Measurements from ENCODE around the gene SLC66A3.

- no peak for TF ChIP-seq POLR2AphosphoS5 (IDR thresholded peaks at IDR 0.05)
- TF ChIP-seq CTCF (IDR thresholded peaks at IDR 0.05; ENCODE audit: poor library complexity, severe bottlenecking), result no peak
- TF ChIP-seq, protein P1, sequence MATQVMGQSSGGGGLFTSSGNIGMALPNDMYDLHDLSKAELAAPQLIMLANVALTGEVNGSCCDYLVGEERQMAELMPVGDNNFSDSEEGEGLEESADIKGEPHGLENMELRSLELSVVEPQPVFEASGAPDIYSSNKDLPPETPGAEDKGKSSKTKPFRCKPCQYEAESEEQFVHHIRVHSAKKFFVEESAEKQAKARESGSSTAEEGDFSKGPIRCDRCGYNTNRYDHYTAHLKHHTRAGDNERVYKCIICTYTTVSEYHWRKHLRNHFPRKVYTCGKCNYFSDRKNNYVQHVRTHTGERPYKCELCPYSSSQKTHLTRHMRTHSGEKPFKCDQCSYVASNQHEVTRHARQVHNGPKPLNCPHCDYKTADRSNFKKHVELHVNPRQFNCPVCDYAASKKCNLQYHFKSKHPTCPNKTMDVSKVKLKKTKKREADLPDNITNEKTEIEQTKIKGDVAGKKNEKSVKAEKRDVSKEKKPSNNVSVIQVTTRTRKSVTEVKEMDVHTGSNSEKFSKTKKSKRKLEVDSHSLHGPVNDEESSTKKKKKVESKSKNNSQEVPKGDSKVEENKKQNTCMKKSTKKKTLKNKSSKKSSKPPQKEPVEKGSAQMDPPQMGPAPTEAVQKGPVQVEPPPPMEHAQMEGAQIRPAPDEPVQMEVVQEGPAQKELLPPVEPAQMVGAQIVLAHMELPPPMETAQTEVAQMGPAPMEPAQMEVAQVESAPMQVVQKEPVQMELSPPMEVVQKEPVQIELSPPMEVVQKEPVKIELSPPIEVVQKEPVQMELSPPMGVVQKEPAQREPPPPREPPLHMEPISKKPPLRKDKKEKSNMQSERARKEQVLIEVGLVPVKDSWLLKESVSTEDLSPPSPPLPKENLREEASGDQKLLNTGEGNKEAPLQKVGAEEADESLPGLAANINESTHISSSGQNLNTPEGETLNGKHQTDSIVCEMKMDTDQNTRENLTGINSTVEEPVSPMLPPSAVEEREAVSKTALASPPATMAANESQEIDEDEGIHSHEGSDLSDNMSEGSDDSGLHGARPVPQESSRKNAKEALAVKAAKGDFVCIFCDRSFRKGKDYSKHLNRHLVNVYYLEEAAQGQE (IDR thresholded peaks at IDR 0.05; ENCODE audit: borderline replicate concordance), result no peak
- TF ChIP-seq EZH2 (IDR thresholded peaks at IDR 0.05; ENCODE audit: borderline replicate concordance, insufficient read depth, low read length, poor library complexity, severe bottlenecking), result no peak
Observed at GRCh38 chr2:11141319-11141718, 13.9 kb upstream of the SLC66A3 start.

Measured in neural cell (in vitro differentiated cells).